Measurements from ENCODE around the gene CLASRP.

DNA sequence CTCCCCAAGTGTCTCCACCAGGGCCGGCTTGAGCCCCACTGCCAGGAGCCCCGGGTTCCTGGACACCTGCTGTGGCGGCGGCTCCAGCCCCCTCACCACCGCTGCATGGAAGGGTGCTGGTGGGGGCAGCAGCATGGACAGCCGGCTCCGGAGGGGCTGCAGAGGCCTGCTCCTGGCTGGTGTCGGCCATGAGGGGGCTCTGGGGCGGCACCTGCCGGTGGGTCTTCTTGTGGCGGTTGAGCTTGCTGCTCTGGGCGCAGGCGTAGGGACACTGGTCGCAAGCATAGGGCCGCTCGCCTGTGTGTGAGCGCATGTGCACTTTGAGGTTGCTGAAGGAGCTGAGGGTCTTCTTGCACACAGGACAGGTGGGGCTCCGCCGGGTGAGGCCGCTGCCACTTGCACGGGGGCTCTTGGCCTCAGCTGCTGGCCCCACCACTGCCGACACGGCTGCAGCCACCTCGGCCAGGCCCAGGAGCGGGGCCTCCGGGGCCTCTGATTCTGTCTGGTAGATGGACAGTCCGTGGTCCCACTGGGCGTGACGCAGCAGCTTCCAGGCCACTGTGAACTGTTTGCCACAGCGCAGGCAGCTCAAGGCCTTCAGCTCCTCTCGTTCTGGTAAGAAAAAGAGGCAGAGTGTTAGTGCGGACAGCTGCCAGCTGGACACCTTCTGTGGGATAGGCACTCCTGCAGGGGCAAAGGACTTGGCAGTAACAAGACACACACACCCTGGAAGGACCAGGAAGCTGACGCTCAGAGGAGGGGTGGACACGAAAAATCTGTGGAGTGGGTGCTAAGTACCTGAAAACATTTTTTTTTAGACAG, 33.3 kb downstream of the CLASRP start:
- TF ChIP-seq, protein P1, sequence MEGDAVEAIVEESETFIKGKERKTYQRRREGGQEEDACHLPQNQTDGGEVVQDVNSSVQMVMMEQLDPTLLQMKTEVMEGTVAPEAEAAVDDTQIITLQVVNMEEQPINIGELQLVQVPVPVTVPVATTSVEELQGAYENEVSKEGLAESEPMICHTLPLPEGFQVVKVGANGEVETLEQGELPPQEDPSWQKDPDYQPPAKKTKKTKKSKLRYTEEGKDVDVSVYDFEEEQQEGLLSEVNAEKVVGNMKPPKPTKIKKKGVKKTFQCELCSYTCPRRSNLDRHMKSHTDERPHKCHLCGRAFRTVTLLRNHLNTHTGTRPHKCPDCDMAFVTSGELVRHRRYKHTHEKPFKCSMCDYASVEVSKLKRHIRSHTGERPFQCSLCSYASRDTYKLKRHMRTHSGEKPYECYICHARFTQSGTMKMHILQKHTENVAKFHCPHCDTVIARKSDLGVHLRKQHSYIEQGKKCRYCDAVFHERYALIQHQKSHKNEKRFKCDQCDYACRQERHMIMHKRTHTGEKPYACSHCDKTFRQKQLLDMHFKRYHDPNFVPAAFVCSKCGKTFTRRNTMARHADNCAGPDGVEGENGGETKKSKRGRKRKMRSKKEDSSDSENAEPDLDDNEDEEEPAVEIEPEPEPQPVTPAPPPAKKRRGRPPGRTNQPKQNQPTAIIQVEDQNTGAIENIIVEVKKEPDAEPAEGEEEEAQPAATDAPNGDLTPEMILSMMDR (IDR thresholded peaks at IDR 0.05 in 4 of 5, conservative IDR thresholded peaks at IDR 0.05 in 1 of 5): no peak
- TF ChIP-seq POLR2A (IDR thresholded peaks at IDR 0.05): no peak

All from gastrocnemius medialis (tissue), 4 donors.